ENCODE results near the gene FOXN1. TPM values are rescaled to one million over a fixed set of nuclear protein-coding genes. Genes with fewer than 3 reads are reported as not detected.

FOXN1 gene
- total and polyA plus RNA-seq, 8 donors: 0.02 to 0.19 (median 0.09) TPM; not detected in 5

DNA sequence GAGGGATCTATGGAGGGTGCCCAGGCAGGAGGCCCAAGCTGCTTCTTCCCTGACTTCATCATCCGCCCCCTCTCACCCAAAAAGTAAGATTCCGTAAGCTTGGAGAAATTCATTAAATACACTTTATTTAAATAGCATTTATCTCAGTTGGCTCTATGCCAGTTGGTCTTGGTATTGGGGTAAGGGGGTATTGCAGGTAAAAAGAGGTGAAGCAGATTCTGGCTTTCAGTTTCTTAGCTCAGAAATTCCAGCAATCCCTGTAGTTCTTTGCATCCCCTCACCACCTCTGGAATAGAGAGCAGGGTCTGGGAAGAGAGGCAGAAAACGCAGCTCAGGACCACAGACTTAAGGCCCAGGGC lies 71.3 kb downstream of the FOXN1 start:
- DNase-seq: no peak
- Histone ChIP-seq H3K27ac (no peak overlapping the region), H3K27me3 (no peaks in the 10 kb centered on the region), H3K9me3 (no peaks in the 10 kb centered on the region), H3K4me3 (no peak overlapping the region), H3K36me3 (no peaks in the 10 kb centered on the region), H3K4me1 (peaks cover 0 to 3% (median 0%) of the 10 kb centered on the region in 3 donors)
- ATAC-seq: no peak
- TF ChIP-seq, protein P1, sequence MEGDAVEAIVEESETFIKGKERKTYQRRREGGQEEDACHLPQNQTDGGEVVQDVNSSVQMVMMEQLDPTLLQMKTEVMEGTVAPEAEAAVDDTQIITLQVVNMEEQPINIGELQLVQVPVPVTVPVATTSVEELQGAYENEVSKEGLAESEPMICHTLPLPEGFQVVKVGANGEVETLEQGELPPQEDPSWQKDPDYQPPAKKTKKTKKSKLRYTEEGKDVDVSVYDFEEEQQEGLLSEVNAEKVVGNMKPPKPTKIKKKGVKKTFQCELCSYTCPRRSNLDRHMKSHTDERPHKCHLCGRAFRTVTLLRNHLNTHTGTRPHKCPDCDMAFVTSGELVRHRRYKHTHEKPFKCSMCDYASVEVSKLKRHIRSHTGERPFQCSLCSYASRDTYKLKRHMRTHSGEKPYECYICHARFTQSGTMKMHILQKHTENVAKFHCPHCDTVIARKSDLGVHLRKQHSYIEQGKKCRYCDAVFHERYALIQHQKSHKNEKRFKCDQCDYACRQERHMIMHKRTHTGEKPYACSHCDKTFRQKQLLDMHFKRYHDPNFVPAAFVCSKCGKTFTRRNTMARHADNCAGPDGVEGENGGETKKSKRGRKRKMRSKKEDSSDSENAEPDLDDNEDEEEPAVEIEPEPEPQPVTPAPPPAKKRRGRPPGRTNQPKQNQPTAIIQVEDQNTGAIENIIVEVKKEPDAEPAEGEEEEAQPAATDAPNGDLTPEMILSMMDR (IDR thresholded peaks at IDR 0.05): no peak
- FAIRE-seq: no peak
- intact Hi-C loops (cut with DNase I): no loop called here
- WGBS, 2 donors: 95 to 97% methylated on average over 3 of the region's 3 CpGs

DNA sequence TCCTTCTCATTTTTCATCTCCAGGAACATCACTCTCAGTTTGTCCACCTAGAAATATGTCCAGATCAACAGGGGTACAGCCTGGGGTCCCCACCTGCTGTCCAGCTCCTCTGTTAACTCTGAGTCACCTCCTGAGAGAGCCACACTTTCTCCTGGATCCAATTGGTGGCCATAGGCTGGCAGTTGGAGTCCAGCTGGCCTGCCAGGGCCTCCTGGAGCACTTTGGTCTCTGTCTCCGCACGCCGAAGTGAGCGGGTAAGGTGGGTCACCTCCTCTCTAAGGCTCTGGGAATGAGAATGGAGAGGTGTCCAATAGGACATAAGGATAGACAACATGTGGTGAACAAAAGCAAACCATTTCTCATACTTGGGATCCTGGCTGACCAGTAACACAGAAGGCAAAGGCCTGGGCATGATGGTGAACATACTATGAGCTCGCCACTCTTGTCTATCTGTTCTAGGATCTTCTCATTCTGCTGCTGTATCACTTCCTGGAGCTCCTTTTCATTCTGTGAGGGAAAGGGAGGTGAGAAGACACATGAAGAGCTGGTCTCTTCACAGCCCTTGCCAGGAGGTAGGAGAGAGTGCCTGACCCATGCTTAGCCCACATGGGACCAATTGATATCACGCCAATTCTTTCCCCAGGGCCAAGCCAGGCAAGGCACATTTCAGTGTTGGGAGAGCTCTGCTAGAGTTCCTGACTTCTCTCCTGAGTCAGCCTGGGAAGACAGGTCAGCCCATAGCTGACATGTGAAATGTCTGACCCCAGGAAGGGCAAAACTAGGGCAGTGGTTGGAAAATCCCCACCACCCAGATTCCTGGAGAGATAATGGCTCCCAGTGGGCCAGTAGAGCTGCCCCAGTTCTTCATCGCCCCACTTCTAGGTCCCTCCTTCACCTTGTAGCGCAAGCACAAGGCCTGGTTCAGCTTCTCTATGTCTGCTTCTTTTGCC lies 72.4 kb downstream of the FOXN1 start:
- no peak for DNase-seq
- no peak for ATAC-seq
- H3K9me3 ChIP-seq: no peaks in the 10 kb centered on the region
- TF ChIP-seq, protein P1 (IDR thresholded peaks at IDR 0.05): no peak
- FAIRE-seq: no peak
- intact Hi-C loops (cut with DNase I): no loop called here
- no peaks in the 10 kb centered on the region for H3K36me3 ChIP-seq
- H3K27ac ChIP-seq: no peak overlapping the region
- peaks cover 0 to 3% (median 0%) of the 10 kb centered on the region in 3 donors for H3K4me1 ChIP-seq
- no peaks in the 10 kb centered on the region for H3K27me3 ChIP-seq
- 97 to 98% methylated on average over 8 of the region's 8 CpGs for WGBS, 2 donors
- no peak overlapping the region for H3K4me3 ChIP-seq

- 90 to 98% methylated on average over 4 of the region's 4 CpGs for whole genome bisulfite sequencing, 2 donors
- peaks cover 0 to 3% (median 0%) of the 10 kb centered on the region in 3 donors for H3K4me1 ChIP-seq
- H3K27ac ChIP-seq: no peak overlapping the region
- no peak overlapping the region for H3K4me3 ChIP-seq
- TF ChIP-seq, protein P1 (IDR thresholded peaks at IDR 0.05): no peak
- H3K9me3 ChIP-seq: no peaks in the 10 kb centered on the region
- no peak for ATAC-seq
- H3K36me3 ChIP-seq: no peaks in the 10 kb centered on the region
- intact Hi-C loops (cut with DNase I): no loop called here
- DNase-seq: no peak
- FAIRE-seq: no peak
- no peaks in the 10 kb centered on the region for H3K27me3 ChIP-seq
Measured at GRCh38 chr17:28579526-28579925, 73.4 kb downstream of the FOXN1 start.

DNA sequence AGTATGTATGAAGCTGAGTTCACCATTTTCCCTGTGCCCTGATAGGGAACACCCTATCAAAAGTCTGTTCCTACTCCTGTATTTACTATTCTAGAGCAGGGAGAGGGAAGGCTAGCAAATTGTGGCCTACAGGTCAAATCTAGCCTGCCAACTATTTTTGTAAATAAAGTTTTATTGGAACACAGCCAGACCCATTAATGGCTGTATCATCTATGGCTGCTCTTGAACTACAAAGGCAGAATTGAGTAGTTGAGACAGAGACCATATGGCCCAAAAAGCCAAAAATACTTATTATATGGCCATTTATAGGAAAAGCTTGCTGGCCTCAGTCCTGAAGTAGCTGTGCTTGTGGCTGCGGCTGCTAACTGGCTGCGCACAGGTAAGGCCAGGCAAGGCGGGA lies 74.8 kb downstream of the FOXN1 start:
- Histone ChIP-seq H3K4me3 (no peak overlapping the region), H3K36me3 (no peaks in the 10 kb centered on the region), H3K9me3 (no peaks in the 10 kb centered on the region), H3K4me1 (peaks cover 0 to 3% (median 0%) of the 10 kb centered on the region in 3 donors), H3K27me3 (no peaks in the 10 kb centered on the region), H3K27ac (no peak overlapping the region)
- WGBS, 2 donors: 98% methylated on average over 3 of the region's 3 CpGs
- FAIRE-seq (no peak), DNase-seq (no peak), ATAC-seq (no peak)
- intact Hi-C loops (cut with DNase I): no loop called here
- TF ChIP-seq, protein P1 (IDR thresholded peaks at IDR 0.05): no peak

DNA sequence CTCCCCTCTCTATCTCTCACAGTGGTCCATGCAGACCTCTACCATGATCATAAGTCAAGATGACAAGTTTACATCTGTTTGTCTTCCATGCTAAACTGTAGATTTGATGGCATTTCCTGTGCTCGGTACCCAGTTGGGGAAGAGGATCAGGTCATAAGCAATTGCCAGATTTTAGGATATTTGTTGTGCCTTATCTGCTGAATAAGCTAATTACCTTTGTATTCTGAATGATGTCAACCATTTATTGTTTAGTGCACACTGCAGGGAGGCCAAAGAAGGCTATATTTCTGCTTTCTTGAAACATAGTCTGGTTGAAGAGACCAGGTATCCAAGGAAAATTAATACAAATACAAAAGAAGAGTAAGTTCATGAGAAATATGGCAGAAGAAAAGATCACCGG lies 76.4 kb downstream of the FOXN1 start:
- no peak for FAIRE-seq

More for the DNA sequence above, 76.4 kb downstream of the FOXN1 start:
- intact Hi-C loops (cut with DNase I): no loop called here
- Histone ChIP-seq H3K4me1 (no peaks in the 10 kb centered on the region), H3K9me3 (no peaks in the 10 kb centered on the region), H3K27ac (no peak overlapping the region), H3K4me3 (no peak overlapping the region), H3K36me3 (no peaks in the 10 kb centered on the region), H3K27me3 (no peaks in the 10 kb centered on the region)
- TF ChIP-seq, protein P1 (IDR thresholded peaks at IDR 0.05): no peak
- ATAC-seq (no peak), DNase-seq (no peak)
- 94 to 95% methylated on average over 2 of the region's 2 CpGs for WGBS, 2 donors

Measured in pancreas (tissue), 10 donors.